ENCODE data around the gene SH3PXD2B.
A peak's percentile ranks its signal among the peaks of the same experiment; 100 is the strongest.

Gene SH3PXD2B

GRCh38 chr5:172428224-172429166 is 25.8 kb downstream of the SH3PXD2B start:
- ChIA-PET CTCF (no interaction called here), POLR2A (ENCODE audit: low non-redundant PET) (no interaction called here)
- peak overlapping the region; percentile 58 for H3K27ac ChIP-seq

DNA sequence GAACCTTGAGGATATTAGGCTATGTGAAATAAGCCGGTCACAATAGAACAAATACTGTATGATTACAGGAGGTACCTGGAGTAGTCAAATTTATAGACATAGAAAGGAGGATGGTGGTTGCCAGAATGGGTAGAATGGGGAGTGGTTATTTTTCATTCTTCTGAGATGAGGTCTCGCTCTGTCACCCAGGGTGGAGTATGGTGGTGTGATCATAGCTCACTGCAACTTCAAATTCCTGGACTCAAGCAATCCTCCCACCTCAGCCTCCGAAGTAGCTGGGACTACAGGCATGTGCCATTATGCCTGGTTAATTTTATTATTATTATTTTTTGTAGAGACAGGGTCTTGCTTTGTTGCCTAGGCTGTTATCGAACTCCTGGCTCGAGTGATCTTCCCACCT is 27.1 kb downstream of the SH3PXD2B start:
- ChIA-PET POLR2A (ENCODE audit: low non-redundant PET) (no interaction called here), CTCF (no interaction called here)
- no peak overlapping the region for H3K27ac ChIP-seq
- DNase-seq (ENCODE audit: low spot score) = no peak
- no peak for TF ChIP-seq CTCF (conservative IDR thresholded peaks at IDR 0.05; ENCODE audit: low read depth)

More at GRCh38 chr5:172428224-172429166, 25.8 kb downstream of the SH3PXD2B start:
- no peak for TF ChIP-seq CTCF (conservative IDR thresholded peaks at IDR 0.05; ENCODE audit: low read depth)
- no peak for DNase-seq (ENCODE audit: low spot score)

DNA sequence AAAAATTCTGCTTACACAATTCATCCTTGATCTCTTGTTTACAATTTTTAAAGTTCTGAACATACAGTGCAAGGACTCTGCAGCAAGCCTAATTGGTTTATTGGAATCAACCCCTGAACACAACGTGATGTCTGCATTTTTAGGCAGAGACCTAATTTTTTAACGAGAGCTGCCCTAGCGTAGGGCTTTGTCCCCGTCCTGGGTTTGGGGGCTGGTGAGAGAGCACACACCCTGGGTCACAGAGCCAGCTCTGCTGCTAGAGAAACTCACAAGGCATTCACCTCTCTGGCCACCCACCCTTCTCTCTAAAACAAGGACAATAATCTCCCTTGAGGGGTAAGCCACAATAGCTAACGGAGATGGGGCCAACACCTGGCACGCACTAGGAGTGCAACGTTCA is 28.2 kb downstream of the SH3PXD2B start:
- CTCF ChIA-PET = interaction anchor here (0.6 kb wide), 1 partner anchor 519 kb away, joined by 6 read pairs; no protein-coding TSS in a partner anchor
- TF ChIP-seq CTCF (conservative IDR thresholded peaks at IDR 0.05; ENCODE audit: low read depth) = no peak
- no peak for DNase-seq (ENCODE audit: low spot score)
- POLR2A ChIA-PET (ENCODE audit: low non-redundant PET) = no interaction called here
- H3K27ac ChIP-seq = no peak overlapping the region

- POLR2A ChIA-PET (ENCODE audit: low non-redundant PET) = interaction anchor here (0.5 kb wide), 1 partner anchor 29 kb away, joined by 3 read pairs; no protein-coding TSS in a partner anchor
- CTCF ChIA-PET = interaction anchor here (0.6 to 1.8 kb wide), 2 partner anchors 26 to 518 kb away, joined by 6 to 7 read pairs; no protein-coding TSS in a partner anchor
- no peak for DNase-seq (ENCODE audit: low spot score)
- no peak for TF ChIP-seq CTCF (conservative IDR thresholded peaks at IDR 0.05; ENCODE audit: low read depth)
- no peak overlapping the region for H3K27ac ChIP-seq
These were observed 28.9 kb downstream of the SH3PXD2B start for GRCh38 chr5:172425402-172425801.

- no peak overlapping the region for H3K27ac ChIP-seq
- ChIA-PET CTCF (interaction anchor here (0.6 to 1.8 kb wide), 3 partner anchors 16 to 29 kb away, joined by 3 to 7 read pairs (median 4); no protein-coding TSS in a partner anchor), POLR2A (ENCODE audit: low non-redundant PET) (no interaction called here)
- TF ChIP-seq CTCF (conservative IDR thresholded peaks at IDR 0.05; ENCODE audit: low read depth) = no peak
- no peak for DNase-seq (ENCODE audit: low spot score)
These were observed 29.5 kb downstream of the SH3PXD2B start for GRCh38 chr5:172424808-172425207.

DNA sequence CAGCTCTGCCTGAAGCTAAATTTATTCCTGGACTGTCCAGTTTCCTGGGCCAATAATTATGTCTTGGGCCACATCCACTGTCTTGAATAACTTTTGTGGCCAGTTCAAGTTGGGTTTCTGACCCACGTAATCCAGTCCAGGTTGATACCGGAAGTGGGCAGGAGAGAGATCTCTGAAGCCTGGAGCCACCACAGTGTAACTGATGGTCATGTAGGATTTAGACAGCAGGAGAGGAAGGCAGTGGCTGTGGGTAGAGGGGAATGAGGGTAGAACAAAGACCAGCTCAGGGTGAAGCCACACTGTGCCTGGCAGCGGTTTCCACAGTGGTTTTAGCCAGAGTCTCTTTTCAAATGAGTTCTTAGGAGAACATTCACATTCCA is 30.2 kb downstream of the SH3PXD2B start:
- ChIA-PET POLR2A (ENCODE audit: low non-redundant PET) (interaction anchor here (1.0 kb wide), 1 partner anchor 13 kb away, joined by 3 read pairs; no protein-coding TSS in a partner anchor), CTCF (interaction anchor here (1.8 kb wide), 1 partner anchor 28 kb away, joined by 7 read pairs; no protein-coding TSS in a partner anchor)
- TF ChIP-seq CTCF (conservative IDR thresholded peaks at IDR 0.05; ENCODE audit: low read depth) = no peak

More for the DNA sequence above, 30.2 kb downstream of the SH3PXD2B start:
- DNase-seq (ENCODE audit: low spot score) = no peak
- H3K27ac ChIP-seq = peak overlapping the region; percentile 96

All from RWPE1 (cell line).